ENCODE measurements around the gene SEMA4G.

DNA sequence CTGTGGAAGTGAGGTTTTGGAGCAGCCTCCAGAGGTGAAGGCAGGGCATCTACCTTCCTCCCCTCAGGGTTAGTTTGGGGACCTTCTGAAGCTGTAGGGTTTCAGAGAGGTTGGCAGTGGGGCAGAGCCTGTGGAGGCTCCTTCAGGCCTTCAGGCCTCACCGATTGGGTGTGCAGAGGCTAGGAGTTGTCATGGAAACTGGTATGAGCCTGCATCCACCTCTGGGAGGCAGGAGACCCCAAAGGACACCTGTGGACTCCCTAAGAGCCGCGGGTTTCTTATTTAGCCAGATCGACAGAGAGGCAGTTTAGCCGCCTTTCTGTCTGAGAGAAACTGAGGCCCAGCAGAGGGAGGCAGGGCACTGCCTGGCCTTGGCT, 32.3 kb downstream of the SEMA4G start:
- TF ChIP-seq EZH2phosphoT487 (IDR thresholded peaks at IDR 0.05; ENCODE audit: borderline replicate concordance): no peak
- TF ChIP-seq, protein P1, sequence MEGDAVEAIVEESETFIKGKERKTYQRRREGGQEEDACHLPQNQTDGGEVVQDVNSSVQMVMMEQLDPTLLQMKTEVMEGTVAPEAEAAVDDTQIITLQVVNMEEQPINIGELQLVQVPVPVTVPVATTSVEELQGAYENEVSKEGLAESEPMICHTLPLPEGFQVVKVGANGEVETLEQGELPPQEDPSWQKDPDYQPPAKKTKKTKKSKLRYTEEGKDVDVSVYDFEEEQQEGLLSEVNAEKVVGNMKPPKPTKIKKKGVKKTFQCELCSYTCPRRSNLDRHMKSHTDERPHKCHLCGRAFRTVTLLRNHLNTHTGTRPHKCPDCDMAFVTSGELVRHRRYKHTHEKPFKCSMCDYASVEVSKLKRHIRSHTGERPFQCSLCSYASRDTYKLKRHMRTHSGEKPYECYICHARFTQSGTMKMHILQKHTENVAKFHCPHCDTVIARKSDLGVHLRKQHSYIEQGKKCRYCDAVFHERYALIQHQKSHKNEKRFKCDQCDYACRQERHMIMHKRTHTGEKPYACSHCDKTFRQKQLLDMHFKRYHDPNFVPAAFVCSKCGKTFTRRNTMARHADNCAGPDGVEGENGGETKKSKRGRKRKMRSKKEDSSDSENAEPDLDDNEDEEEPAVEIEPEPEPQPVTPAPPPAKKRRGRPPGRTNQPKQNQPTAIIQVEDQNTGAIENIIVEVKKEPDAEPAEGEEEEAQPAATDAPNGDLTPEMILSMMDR (conservative IDR thresholded peaks at IDR 0.05; ENCODE audit: low read length): no peak
